Gastrocnemius medialis (tissue), 4 donors: Measurements from ENCODE around the gene SKI.

Experiments
- POLR2A ChIP-seq, 2 donors: fragments of 450-650 bp; IDR thresholded peaks; one replicate each; pipeline ENCODE4 v1.6.1; 2017; ENCODE audit warnings: antibody characterized with exemption in 2 of 2, mild to moderate bottlenecking in 2 of 2, moderate library complexity in 2 of 2
- TF ChIP-seq, protein P1 (sequence below), 5 experiments: fragments of 450-650 bp in 3 of 5; fragments of 200-600 bp in 2 of 5; sonication (generic) in 2 of 5; IDR thresholded peaks in 4 of 5; conservative IDR thresholded peaks in 1 of 5; 1 replicate in 4 of 5; 2 replicates in 1 of 5; pipeline ENCODE4 v1.5.1; 2016 to 2019; ENCODE audit warnings: antibody characterized with exemption in 5 of 5, mild to moderate bottlenecking in 3 of 5, moderate library complexity in 3 of 5

DNA sequence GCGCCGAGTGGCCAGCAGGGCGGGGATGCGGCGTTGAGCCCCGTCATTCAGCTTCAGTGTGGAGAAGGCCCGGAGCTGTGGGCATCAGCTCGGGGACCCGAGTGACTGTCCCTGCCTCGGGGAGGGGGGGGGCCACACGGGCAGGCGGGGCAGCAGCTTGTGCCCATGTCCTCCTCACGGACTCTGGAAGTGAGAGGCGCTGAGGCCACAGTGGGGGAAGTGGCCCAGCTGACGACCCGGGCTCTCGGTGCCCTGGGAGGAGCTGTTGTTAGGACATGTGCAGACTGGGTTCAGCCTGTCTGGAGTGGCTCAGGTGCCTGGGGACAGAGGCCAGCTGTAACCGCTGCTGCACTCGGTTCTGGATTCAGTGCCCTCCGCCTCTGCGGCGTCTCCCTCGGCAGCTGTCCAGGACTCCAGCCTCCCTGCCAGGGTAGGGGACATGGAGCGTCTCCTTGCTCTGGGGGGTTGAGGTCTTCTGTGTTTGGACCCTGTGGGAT is 71.1 kb downstream of the SKI start:
- TF ChIP-seq, protein P1, sequence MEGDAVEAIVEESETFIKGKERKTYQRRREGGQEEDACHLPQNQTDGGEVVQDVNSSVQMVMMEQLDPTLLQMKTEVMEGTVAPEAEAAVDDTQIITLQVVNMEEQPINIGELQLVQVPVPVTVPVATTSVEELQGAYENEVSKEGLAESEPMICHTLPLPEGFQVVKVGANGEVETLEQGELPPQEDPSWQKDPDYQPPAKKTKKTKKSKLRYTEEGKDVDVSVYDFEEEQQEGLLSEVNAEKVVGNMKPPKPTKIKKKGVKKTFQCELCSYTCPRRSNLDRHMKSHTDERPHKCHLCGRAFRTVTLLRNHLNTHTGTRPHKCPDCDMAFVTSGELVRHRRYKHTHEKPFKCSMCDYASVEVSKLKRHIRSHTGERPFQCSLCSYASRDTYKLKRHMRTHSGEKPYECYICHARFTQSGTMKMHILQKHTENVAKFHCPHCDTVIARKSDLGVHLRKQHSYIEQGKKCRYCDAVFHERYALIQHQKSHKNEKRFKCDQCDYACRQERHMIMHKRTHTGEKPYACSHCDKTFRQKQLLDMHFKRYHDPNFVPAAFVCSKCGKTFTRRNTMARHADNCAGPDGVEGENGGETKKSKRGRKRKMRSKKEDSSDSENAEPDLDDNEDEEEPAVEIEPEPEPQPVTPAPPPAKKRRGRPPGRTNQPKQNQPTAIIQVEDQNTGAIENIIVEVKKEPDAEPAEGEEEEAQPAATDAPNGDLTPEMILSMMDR (IDR thresholded peaks at IDR 0.05 in 4 of 5, conservative IDR thresholded peaks at IDR 0.05 in 1 of 5) = no peak
- TF ChIP-seq POLR2A (IDR thresholded peaks at IDR 0.05) = no peak
